HG03108 (cell line): ENCODE data around the gene HSDL1.

Source experiments
- ATAC-seq: cut with Tn5 transposase; IDR thresholded peaks from one replicate; pipeline ENCODE4 v1.9.1; 2021; ENCODE audit warnings: moderate library complexity; ENCODE audit not compliant: unreplicated experiment

Gene HSDL1

DNA sequence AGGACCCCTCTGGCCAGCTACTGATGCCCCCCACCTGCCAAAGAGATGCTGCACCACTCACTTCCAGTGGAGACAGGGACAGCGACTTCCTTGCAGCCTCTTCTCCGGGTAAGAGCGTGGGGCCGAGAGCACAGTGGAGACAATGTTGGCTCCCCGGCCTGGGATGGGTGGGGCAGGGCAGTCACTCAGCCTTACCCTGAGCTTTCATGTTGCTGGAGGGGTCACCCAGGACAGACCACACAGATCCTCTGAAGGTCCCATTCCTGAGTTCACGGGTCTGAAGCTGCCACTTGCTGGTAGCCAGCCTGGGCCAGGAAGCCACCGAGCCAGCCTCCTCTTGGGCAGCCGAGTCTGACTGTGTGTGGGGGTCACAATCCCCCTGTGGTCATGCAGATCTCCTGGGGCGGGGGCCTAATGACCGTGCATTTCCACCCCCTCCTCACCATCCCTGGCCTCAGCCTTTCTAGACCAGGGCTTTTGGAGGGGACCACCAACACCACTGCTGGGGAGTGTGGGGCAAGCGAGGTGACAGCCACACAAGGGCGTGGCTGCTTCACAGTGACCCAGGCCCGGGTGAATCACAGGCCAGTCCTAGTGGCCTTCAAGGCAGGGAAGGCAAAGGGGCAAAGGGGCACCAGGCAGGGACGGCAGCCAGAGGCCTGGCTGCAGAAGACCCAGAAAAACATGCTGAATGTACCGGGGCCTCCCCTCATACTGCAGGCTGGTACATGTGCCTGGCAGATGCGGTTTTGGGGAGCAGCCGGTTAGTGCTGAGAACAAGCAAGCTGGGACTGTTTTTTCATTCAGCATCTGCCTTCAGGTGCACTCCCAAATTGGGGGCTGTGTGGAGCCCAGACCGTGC, 31.4 kb upstream of the HSDL1 start:
- ATAC-seq = no peak

DNA sequence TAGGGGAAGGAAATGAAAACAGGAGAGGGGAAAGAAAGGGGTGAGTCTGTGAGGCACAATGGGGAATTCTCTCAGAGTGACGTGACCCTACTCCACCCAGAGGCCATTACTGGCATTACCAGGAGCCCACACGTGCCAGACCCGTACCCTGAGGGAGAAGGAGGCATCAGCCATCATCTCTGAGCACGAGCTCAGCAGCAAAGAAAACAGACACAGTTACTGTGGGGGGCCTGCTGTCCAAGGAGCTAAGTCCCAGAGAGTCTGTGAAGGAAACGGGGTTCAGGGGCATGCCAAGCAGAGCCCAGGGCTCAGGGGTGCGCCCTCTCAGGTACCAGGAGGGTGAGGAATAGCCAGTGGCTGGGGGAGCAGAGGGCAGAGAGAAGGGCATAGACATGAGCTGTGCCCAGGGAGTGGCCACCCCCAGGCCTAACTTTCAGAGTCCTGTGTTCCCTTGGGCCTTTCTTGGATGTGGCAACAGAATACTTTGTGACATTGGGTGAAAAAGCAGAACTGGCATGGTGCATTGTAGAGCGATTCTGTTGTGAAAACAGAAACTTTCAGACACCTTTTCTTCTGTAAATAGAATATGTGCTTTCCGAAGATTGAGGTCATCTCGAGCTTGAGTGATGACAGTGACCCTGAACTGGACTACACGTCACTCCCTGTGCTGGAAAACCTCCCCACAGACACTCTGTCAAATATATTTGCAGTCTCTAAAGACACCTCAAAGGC, 30.5 kb upstream of the HSDL1 start:
- peak; percentile 60 for ATAC-seq

DNA sequence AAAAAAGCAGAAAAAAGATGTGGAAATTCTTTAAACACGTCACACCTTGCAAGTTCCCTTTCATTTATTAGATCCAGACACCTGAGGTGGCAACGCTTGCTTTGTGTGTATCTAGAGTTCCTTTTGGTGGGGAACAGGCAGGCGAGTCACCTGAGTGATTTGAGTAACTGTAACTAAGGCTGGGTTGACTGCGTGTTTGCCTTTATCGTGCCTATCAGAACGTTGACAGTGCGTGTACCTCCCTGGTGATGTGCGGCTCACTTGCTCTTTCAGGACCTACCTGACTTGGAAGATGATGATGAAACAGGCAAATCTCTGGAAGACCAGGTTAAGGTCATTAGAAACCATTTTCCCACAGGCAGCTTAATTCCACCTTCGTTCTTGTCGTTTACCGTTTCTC, 29.4 kb upstream of the HSDL1 start:
- ATAC-seq = no peak

DNA sequence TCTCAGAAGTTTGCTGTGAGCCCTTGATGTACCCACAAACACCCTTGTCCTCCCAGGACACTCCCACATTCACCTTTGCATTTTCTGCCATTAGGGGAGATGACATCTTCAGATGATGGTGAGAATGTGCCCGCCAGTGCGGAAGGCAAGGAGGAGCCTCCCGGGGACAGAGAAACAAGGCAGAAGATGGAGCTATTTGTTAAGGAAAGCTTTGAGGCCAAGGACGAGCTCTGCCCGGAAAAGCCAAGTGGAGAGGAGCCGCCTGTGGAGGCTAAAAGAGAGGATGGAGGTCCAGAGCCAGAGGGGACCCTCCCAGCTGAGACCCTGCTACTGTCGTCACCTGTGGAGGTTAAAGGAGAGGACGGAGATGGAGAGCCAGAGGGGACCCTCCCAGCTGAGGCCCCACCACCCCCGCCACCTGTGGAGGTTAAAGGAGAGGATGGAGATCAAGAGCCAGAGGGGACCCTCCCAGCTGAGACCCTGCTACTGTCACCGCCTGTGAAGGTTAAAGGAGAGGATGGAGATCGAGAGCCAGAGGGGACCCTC, 24.9 kb upstream of the HSDL1 start:
- no peak for ATAC-seq

DNA sequence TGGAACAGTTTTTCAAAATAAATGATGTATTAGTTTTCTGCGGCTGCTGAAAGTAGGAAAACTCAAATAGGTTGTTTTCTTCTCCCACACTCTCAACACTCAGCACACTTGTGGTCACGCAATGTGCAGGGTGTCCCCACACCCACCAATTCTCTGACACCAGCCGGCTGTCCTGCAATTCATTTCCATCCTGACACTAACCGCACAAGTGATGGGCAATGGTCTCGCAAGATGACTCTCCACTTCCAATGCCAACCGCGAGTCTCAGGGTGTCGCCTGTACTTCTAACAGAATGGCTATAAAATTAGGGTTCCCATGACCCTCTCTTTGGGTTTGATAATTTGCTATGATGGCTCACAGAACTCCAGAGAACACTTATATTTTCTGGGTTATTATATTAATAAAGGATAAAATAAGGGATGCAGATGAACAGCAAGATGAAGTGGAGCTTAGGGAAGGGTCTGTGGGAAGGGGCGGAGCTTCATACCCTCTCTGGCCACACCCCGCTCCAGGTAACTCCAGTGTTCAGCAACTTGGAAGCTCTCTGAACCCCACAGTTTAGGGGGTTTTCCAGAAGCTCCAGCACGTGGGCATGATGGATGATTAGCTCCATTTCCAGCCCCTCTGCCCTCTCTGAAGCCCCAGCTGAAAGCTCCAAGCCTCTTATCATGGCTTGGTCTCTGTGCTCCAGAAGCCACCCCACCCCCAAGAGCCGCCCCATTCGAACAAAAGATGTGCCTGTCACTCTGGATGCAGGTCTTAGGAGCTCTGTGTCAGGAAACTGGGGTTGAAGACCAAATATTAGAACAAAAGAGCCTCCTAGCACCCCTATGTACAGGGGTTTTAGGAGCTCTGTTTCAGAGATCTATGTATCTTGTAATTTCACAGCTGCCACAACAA, 22.1 kb upstream of the HSDL1 start:
- ATAC-seq = no peak

DNA sequence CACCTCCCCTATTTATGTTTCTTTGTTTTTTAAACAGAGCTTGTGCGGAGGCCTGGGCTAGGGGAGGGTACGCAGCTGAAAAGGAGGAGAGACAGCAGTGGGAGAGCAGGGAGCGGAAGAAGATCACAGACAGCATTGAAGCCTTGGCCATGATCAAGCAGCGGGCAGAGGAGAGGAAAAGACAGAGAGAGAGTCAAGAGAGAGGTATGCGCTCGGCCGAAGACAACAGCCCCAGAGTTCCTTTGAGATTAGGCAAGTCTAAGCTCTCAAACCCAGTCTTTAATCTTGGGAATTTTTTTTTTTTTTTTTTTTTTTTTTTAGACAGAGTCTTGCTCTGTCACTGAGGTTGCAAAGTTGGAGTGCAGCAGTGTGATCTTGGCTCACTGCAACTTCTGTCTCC, 20.8 kb upstream of the HSDL1 start:
- ATAC-seq = no peak

DNA sequence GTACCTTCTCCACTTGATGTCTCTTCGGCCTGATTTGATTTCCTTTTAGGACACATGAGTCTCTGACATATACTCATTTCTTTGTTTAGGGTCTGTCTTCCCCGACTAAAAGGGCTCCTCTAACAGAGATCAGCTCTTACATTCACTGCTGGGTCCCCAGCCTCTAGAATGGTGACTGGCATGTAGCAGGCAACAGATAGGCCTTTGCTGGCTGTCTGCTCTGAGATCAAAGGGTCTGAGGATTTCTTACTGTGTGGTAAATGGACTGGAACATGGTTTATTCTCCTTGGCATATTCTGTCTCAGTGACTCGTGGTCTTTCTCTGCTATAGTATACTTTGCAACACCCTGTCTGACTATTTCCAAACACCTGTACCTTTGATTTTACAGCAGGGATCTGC, 16.8 kb upstream of the HSDL1 start:
- no peak for ATAC-seq

DNA sequence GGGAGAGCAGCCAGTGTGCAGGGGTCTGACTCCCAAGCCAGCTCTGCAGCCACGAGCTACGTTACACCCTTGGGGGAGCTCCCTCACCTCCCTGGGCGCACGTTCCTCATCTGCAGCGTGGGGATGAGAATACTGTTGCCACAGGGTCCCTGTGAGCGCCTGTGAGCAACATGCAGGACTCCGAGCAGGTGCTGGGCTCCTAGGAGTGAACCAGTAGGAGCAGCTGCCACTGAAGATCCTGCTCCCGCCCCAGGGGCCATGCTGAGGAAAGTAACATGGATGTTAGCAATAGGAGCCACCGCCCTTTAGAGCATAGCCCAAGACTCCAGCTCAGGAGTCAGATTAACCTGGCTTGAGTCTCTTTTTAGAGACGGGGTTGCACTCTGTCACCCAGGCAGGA, 16.1 kb upstream of the HSDL1 start:
- ATAC-seq = no peak

DNA sequence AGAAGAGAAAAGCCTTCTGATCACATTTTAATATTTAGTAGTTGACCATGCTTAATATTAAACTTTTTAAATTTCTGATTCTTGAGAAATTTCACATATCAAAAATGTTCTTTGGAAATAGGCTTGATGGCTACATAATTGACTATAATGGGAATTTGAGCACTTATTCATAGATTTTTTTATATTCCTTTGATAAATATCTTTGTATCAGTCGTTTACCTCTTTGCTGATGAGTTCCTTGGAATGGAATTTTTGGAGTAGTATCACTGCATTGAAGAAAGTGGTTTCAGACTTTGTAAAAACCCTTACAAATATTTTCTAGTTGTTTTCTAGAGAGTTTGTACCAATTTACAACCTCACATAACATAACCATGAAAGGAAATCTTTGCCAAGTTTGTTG, 14.8 kb upstream of the HSDL1 start:
- ATAC-seq = no peak

DNA sequence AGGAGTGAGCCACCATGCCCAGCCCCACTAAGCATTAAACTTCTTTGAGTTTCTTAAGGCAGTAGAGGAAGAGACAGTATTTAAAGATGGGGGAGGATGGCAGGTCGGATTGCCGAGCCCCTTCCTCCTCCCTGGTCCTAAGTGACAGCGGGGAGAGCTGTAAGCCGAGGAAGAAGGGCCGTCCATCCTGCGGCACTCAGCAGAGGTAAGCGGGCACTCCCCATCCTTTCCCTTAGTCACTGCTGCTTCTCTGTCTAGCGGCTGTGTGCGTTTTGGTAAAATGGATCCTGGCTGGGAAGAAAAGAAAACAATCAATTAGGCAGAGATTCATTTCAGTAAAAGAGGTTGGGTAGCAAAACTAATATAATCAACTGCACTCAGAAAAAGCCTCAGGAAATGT, 14.0 kb upstream of the HSDL1 start:
- ATAC-seq = no peak

DNA sequence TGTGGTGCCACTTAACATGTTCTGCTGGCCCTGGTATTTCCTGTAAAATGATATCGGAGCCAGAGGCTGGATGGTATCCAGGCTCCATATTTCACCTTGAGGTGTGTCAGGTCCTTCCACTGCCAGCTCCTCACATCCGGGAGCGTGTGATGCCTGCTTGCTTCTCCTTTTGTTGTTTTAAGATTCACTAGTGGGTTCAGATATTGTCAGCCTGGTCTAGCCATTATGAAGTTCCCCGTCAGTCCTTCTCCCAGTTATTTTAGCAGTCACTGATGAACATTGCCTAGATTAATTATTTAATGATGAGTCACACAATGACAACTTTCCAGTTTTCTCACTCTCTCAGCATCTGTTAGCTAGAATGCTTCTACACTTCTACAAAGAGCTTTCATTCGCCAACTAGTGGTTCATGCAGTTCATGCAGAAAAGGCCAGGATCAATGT, 11.4 kb upstream of the HSDL1 start:
- no peak for ATAC-seq

DNA sequence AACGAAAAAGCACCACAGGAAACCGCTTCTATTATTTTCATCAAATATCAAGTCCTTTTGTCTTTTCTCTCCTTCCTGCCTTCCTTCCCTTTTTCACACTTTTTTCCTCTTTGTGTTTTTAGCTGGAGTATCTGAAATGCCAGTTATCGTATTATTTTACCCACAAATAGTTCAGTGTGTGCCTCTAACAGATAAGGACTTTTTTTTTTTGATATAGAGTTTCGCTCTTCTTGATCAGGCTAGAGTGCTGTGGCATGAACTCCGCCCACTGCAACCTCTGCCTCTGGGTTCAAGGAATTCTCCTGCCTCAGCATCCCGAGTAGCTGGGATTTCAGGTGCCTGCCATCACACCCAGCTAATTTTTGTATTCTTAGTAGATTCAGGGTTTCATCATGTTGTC, 10.8 kb upstream of the HSDL1 start:
- ATAC-seq = no peak

DNA sequence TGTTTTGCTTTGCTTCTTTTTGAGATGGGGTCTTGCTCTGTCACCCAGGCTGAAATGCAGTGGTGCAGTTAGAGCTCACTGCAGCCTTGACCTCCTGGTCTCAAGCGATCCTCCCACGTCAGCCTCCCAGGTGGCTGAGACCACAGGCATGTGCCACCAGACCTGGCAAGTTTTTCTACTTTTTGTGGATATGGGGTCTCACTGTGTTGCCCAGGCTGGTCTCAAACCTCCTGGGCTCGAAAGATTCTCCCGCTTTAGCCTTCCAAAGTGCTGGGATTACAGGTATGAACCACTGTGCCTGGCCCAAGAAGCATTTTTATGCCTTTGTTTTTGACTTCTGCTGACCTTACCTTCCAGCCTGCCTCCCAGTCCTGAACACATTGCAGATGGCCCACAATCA, 10.2 kb upstream of the HSDL1 start:
- no peak for ATAC-seq

DNA sequence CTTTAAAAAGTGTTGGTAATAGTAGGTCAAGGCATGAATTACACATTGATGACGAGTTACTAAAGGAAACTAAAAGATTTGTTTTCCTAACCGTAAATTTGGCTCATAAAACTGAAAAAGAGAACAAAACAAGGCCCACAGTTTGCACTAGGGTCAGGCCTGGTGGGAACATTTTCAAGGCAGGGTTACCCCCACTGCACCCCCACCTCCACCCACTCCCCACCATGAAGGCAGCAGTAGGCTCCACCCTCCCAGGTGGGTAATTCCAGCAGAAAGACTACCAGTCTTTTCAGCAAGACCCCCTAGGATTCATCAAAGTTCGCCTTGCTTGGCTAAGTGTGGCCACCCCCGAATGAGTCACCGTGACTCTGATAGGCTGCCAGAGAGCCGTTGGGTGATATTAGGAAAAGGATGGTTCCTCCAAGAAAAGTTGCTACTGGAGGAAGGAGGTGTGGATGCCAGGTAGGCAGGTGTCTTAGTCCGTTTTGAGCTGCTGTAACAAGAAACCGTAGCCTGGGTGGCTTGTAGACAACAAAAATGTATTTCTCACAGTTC, 8.8 kb upstream of the HSDL1 start:
- ATAC-seq = no peak

DNA sequence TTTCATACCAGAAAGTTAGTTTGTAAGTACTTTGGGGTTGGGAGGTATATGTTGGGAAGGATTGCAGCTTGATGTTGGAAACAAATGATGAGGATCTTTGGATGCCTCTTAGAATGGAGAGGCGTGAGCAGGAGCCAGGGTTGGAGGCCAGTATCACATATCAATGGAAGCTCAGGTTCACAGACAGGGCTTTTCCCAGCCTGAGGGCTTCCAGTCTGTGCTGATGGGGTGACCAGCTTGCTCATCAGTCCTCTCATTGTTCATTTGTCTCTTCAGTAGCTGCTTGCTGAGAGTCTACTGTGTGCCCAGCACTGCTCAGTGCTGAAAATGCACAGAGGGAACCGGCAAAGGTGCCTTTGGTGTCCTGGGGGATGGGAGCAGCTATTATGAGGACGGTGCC, 5.9 kb upstream of the HSDL1 start:
- no peak for ATAC-seq

DNA sequence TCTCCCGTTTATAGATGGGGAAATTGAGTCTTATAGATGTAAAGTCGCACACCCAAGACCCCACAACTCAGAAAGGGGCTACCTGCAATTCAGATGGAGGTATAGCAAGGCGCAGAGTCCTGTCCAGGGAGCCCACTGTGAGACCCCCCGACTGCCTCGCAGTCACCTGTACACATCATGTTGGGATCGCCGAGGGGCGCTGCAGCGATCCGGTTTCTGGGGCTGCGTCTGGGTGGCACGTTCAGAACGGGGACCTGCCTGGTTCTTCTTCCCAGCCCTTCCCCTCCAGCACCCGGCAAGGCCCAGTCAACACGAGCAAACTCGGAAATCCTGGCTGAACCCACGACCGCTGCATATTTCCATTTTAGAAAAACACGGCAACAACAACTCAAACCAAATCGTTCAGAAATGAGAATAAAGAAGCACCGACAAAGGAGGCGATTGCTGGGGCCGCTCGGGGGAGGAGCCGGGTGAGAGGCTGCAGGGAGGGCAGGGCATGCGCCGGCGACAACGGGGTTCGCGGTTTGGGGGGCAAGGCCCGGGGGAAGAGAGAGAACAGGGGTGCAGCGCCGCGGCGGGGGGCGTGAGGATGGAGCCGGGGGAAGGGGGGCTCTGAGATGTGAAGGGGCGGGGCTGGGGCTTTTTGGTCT, 643 bp downstream of the HSDL1 start:
- no peak for ATAC-seq

DNA sequence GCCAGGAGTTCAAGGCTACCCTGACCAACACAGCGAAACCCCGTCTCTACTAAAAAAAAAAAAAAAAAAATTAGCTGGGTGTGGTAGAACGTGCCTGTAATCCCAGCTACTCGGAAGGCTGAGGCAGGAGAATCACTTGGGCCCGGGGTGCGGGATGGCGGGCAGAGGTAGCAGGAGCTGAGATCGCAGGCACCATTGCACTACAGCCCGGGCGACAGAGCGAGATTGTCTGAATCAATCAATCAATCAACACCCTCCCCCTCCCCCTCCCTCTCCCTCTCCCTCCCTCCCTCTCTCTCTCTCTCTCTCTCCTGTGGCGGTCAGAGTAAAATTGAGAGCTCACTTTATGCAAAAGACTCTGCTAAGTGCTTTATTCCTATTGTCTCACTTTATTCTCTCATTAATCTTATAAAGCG, 1.2 kb downstream of the HSDL1 start:
- no peak for ATAC-seq

DNA sequence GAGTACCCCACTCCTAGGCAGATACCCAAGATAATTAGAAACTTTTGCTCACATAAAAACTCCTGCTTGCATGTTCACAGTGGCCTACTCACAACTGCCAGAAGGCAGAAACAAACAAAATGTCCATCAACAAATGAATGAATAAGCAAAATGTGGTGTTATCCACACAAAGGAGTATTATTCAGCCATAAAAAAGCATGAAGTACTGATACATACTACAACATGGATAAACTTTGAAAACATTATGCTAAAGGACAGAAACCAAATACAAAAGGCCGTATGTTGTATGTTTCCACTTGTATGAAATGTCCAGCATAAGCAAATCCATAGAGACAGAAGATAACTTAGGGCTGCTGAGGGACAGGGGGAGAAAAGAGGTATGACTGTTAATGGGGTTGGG, 1.9 kb downstream of the HSDL1 start:
- ATAC-seq = no peak

DNA sequence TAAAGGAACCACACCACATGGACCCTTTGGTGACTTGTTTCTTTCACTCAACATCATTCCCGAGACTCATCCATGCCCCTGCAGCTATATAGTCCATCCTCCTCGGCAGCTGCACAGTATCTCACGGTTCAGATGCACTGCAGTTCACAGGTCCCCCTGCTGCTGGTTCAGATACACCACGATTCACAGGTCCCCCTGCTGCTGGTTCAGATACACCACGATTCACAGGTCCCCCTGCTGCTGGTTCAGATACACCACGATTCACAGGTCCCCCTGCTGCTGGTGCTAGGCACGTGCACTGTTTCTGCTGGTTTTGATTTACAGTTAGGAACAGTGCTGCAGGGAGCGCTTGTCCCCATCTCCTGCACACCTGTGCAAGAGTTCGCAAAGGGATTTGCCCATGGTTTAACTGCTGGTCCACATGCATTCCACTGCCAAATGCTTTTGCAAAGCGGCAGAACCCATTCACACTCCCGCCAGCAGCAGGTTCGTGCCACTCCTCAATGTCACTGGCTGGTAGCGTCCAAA, 3.8 kb downstream of the HSDL1 start:
- ATAC-seq = no peak

DNA sequence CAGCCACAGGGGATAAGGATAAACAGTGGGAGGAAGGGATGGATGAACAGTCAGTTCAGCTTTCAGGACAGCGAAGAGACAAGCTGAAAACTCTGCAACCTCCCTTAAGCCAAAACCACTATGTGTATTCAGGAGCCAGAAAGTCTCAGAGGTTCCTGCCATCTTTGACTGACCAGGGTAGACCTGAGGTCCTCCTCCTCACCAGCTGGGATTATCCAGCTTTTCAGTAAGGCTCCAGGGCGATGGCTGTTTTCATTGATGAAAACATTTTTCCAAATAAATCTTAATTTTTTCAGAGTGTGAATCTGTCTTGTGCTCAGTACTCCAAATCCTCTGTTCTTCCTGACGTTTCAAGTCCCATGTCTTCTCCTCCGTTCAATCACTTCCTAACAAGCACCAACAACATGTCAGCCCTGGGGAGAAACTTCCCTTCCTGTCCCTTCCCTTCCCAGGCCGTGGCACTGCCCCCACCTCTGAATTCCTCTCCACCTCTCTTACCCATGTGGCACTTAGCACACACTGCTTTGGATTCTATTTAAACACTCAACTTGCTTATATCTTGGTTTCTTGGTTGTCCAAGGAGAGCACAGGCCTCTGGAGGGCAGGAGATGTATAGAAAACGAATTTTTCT, 5.2 kb downstream of the HSDL1 start:
- no peak for ATAC-seq
